CD4-positive, alpha-beta T cell treated with Interleukin-6 at 100 ng/mL for 8 hours (primary cell): Measurements from ENCODE around the gene CALCR.
"Not testable (repeated sequence)": the region's sequence is repeated elsewhere in the genome, so short reads cannot be mapped to it uniquely, and the experiment has no call there.

Experiments
- DNase-seq: peaks from one replicate; pipeline ENCODE4 v3.0.0-alpha.2; 2020; ENCODE audit warnings: mixed read lengths, low spot score

Gene CALCR

DNA sequence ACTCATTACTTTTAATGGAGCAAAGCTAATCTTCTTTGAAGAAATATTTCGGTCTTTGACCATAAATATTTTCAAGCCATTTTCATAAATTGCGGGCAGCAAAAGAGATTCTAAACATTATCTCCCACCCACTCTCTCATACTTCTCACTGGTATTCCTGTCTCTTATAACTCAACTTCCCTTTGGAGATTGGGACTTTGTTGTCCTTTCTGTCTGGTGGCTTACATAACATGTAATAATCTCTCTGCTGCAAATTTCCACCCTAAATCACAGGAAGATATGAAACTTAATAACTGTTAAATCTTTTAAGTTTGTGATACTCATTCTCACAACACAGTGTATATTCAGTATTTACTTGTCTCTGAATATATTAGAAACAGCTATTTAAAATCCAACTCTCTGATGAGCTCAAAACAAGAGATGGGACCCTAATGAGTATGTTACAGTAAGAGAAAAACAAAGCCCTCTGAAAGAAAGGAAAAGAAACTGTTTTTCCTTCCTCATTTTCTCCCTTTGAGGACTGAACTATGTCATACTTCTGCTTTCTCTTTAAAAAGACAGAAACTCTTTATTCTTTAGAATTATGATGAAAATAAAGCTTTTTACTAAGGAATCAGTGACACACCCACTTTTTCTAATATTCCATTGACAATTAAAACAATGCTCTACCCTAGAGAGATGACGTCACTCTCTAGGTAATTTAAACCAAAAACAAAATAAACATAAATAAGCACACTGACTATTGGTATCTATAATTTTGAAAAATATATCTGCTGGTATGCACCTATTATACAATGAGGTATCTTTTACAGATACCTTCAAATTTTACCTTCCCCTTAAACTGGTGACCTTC is 14.7 kb downstream of the CALCR start:
- no peak for DNase-seq

DNA sequence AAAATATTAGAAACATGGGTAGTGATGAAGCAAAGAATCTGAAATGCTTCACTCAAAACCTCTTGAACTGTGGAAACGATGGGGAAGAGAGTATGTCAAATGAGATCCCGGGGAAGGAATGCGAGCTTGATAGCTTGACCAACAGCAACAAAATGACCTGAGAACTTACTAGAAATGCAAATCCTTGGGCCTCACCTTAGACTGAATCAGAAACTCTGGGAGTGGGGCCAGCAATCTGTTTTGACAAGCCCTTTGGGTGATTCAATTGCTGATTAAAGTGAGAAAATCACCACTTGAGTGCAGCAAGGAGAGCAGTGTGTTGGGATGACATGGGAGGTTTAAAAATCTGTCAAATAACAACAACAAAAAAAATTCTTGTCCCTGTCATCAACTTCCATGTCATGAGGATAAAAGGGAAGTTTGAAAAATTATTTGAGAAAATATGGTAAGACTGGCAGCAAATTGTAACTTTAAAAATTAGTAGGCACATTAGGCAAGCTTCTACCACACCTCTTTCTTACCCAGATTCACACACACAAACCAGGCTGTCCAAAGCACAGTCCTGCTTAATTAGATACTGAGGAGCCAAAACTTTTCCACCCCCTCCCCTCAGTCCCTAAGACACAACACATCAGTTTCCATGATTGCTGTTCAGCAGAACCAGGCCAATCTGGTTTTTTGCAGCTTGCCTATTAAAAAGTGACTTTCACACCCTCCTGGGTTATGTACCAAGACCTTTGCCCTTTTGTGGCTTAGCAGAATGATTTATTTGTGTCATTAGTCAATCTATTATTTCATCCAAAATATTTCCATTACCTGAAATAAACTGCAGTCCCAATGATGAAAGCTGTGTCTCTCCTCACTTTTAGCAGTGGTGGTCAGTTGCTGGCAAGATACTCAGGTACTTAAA is 15.6 kb downstream of the CALCR start:
- no peak for DNase-seq

DNA sequence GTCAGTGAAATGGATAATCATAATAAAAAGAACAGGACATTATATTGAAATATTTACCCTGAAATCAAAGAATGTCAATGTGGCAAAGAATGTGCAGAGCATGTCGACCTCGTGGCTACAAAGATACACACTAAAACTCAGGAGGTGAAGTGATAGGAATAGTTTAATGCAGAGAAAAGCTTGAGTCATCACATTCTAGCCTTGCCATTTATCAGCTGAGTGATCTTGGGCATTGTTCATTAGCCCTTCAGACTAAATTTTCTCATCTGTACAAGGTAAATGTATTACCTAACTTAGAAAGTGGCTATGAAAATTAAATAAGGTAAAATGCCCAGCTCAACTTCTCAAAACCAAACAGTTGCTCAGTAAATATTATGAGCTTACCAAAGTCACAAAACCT is 22.6 kb downstream of the CALCR start:
- no peak for DNase-seq

DNA sequence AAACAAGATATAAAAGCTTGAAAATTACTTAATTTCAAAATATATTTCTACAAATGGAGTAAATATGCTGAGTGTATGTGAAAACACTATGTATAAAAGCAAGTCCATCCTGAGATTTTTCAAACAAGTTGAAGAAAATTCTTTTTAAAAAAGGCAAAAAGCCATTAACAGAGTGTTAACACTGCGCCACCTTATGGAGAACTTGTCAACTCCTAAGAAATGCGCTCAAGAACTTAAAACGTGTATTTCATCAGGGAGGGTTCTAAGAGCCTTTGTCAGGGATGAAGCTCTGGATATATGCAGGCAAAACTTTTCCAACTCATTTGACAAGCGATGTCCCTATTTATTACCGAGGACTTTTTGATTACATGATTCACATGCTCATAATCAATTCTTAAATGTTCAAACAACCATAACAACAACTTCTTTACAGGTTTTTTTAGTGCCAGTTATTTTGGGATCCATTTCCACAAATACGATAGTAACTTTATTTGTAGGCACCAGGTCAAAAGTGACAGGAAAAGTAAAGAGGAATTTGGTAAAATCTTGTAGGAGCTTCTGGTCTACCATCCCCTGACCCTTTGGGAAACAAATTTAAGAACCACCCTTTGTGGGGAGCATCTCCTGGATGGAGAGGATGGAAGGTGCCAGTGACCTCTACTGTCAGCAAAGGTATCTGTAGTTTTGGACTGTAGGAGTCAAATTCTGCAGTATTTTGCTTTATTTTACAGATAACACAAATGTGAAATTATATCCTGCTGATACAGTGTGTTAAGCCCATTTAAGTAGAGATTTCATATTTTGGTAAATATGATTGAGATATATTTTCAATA is 23.2 kb downstream of the CALCR start:
- DNase-seq: no peak

DNA sequence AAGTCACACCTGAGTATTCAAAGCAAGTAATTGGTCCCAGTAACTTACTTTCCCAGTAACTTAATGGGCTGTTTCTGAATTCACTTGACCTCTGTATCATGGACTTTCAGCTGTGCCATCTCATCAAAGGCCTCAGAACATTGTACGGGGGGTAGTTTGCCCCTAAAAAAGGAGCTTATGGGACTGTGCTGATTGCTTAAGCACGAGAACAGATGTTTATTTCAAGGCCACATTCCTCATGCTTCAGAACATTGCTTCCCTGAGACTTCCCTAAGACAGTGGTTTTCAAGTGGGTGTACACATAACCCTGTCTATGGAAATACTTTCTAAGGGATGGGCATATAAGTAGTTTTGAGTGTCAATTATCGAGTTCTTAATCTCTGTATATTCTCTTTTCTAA is 26.8 kb downstream of the CALCR start:
- DNase-seq: no peak

DNA sequence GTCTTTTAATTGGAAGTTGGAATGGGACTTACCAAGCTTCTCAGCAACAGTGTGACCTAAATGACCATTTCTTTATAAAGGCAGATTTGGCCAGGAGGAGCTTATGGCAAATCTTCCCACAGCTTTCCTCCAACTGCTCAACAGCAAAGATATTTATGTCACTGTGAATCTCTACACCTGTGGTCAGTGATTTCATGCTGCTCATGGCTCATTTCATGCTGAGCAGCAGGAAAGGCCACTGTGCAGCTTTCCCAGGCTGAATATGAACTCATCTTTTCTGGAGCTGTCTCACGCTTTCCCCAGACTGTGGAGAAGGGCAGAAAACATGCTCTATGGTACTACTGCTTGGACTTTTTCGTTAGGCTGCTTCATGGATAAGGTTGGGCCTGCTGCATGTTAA is 29.8 kb downstream of the CALCR start:
- DNase-seq: no peak

DNA sequence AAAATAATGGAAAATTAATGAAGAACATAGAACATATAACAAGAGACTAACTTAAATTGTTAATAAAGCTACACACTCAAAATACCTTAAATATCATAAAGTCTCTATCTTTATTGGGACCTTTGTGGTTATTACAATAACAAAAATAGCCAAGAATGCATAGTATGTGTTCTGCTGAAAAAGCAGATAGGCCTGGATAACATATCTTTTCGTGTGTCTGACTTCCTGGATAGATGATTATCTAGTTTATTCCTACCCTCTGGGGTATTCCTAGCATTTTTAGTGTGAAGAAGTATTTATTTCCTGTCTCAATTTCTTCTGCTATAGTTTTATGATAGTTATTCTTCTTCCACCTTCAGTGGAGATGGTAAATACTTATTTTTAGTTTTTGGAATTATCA is 36.5 kb downstream of the CALCR start:
- DNase-seq: no peak

DNA sequence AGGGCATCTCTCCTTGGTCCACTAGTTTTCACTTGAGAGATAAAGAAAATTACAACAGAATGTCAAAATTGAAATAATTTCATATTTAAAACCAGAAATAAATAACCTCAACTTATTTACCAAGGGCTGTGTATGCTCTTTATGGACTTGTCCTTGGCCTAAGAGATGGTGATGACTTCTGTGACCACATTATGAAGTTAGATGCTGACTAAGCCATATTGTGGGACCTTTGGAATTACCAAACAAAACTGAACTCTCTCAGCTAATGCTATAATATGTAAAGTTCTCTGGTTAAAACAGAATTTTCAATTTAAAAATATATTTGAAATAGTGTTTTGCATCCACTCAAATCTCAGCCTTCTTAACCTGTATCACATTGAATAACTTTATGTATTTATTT is 38.9 kb downstream of the CALCR start:
- no peak for DNase-seq

DNA sequence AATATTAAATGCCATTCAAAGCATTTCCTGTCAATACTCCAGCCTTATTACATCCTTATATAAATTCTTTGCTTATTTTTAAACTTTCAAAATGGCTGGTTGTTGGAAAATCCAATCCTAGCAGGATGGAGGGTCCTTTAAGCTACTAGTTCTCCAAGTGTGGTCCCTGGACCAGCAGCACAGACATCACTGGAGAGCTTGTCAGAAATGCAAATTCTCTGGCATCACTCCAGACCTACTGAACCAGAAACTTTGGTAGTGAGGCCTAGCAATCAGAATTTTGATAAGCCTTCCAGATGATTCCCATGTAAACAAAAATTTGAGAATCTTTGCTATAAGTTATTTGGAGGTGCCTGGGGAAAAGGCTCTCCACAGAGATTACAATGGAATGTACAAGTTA is 43.8 kb downstream of the CALCR start:
- DNase-seq: no peak

DNA sequence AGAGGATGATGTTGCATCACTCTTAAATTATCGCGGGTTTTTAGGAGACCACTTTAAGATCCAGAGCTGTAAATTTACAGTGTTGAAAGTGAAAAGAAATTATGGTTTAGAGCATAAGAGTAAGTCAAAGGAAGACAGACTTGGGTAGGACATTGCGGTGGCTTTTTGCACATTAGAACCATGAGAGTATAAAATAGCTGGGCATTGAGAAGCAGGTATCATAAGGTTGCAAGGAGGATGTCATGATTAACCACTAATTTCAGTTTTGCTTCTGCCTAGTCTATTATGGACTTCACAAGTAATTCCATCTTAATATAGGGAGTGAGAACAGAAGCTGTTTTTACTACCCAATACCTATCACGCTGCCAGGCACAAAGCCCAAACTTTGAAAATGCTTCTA is 57.7 kb downstream of the CALCR start:
- no peak for DNase-seq

DNA sequence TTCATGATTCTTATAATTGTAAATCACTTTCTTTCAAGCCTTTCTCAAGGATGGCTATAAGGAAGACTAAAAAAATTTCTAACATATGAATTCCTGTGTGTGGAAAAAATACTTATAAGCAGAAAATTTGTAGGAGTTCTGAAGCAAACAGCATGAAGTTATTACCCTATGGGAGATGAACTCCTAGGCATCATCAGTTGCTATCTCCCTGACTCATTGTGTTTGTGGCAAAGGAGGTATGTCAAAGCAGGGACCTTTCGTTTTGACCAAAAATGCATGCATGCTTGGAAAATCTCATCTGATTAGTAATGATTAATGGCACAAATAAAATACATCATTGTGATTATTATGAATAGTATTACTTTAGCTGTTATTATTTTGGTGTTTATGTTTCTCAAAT is 59.4 kb downstream of the CALCR start:
- no peak for DNase-seq

DNA sequence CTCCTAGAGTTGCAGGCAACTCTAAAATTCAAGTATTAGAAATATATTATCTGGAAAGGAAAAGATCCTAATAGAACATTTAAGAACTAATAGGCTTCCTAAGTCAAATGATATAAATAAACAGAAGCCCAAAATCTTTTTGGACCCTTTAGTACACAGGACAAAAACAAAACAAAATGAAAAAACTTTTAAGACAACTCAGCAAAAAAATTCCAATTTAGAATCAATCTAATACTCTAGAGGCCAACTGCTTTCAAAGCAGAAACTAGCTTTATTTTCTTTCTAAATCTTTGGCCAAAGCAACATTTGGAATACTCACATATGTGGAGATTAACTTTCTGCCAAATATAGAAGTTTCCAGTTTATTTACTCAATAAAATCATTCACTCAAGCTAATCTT is 65.2 kb downstream of the CALCR start:
- no peak for DNase-seq

DNA sequence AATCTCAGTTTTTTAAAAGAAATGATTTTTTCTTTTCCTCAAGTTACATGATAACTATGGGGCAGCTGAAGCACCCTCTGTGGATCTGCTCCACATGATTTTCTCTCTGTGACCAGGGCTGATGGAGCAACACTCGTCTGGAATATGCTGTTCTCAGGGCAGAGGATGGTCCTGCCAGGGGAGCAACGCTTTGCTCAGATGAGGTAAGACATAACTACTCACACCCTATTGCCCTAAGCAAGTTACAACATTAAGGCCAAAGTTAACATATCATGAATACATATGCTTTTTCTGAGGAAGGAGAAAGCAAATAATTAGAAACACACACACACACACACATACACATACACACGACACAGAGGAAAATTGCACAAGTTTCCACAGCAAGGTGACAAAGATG is 71.4 kb downstream of the CALCR start:
- DNase-seq: no peak

DNA sequence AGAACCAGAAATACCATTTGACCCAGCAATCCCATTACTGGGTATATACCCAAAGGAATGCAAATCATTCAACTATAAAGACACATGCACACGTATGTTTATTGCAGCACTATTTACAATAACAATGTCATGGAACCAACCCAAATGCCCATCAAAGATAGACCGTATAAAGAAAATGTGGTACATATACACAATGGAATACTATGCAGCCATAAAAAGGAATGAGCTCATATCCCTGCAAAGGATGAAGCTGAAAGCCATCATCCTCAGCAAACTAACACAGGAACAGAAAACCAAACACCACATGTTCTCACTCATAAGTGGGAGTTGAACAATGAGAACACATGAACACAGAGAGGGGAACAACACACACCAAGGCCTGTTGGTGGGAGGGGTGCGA is 82.7 kb downstream of the CALCR start:
- not testable (repeated sequence) for DNase-seq

DNA sequence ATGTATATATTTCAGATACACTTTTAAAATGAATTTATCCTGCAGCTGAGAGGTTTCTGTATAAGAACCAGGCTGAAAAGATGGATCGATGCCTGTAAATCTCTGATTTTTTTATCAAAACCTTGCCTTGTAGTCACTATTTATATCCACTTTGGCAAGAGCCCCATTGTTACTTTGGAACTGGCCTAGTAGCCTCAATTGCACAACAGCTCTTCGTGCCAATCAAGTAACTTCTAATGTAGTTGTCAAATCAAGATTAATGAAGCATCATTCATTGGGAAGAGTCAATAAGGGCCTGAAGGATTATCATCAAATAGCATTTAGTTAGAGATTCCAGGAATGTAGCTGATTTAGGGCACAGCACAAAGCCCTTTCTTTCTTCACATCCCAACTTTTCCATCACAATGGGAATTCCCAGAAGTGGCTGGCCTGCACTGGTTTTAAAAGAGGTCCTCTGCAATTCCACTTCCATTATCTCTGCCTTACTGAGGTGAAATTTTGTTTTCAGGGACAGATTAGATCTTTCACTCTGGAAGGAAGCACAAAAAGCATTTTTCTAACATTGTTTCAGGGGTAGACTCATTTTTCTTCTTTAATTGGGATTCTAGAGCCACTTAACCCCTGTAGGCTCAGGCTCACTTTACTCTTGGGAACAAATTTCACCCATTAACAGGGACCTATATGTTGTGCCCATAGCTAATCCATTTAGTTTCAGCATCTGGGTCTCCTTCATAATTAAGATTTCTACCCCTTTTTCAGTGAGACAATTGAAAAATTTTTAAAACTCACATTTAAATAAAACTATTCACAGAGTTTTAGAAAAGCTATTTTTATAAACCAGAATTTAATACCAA is 97.8 kb downstream of the CALCR start:
- DNase-seq: no peak

DNA sequence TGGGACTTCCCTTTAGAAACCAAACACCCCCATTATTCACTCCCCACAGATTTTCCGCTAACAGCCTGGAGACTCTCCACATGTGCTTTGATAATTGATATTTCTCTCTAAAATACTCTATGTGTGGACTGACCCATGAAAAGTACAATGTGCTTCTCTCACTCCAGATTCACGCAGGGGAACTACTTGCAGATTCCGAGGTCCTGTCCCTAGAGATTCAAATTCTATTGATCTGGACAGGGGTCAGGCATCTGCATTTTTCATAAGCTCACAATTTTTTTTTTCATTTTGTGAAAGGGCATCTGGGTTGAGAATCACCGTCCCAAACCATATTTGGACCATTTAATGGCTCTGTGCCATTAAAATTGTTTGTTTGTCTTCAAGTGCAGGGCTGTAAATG is 98.7 kb downstream of the CALCR start:
- DNase-seq: no peak

DNA sequence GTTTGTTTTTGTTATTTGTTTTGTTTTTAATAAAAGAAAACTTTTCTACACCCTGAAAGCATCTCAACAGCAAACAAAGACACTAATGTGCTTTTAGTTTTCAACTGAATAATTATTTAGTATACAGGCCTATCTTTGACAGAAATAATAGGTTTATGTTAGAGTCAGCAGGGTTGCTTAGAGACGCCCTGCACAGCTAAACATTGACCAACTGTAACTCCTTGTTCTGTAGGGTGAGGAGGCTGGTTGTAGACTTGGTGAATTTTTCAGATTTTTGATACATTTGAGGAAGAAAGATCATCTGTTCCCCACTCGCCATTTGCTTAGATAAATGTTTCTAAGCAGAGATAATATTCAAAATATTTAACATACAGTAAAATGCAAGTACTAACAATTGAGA is 103.1 kb downstream of the CALCR start:
- DNase-seq: no peak

DNA sequence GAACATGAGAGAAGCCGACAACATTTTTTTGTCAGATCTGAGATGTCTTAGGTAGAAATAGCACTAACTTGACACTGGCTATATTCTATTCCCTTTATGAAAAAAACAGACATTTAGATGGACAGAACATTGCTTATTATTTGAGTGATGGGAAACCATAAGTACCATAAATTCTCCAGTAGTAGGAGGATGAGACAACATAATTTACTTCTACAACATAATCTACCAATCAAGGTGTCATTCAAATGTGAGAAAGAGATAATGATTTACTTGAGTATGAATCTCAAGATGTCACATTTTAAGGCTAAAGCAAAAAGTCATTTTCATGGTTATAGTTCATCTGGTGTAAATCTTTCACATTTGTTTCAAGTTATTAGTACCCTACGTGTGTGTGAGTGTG is 110.8 kb downstream of the CALCR start:
- no peak for DNase-seq

DNA sequence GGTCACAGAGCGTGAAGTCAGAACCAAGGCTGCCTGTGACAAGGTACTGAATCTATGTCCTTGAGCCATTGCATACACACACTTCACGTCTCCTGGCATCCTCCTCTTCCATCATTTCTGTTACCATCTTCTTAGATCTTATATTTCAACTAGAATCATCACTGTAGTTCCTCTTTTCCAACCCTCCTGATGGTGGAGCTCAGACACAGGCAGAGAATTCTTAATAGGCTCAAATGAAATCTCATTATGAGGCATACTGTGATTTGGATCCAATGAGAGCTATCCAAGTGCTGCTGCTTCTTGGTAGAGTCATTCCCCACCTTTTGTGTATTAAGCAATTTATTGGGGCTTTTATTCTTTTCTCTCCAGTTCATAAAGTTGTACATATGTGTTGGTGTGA is 113.2 kb downstream of the CALCR start:
- no peak for DNase-seq

DNA sequence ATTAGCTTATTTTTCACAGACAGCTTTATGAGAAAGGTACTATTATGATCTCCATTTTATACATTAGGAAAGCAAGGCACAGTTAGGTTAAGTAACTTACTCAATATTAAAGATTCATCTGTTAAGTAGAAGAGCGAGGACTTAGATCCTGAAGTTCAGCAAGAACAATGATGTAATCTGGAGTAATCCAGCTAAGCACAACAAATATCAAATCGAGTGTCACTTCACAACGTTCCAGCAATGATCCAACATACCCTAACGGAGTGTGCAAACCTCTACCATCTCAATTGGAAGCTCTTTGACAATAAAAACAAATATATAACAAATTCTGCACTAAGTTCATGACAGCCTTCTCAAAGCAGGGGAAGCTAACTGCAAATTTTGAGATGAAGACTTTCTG is 121.3 kb downstream of the CALCR start:
- no peak for DNase-seq

DNA sequence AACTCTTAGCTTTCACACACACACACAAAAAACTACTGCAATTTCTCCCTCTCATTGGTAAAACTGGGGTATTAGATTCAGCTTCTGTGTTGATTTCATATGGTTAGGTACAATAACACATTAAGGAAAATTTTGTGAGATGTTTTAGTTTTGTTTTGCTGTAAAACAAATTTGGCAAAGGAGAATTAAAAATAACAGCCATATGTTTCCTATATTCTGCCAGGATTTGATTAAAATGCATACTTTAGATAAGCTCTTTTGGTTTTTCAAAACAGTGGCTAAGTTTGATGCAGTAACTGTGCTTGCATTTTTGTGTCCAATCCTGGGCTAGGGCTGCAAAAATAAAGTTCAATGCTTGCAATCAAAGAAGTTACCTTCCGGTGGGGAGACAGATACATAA is 126.3 kb downstream of the CALCR start:
- DNase-seq: no peak
